Ishikawa (cell line): ENCODE results near the gene BRAT1.

Experiments used
- CREB1 ChIP-seq: IDR thresholded peaks from 2 replicates; pipeline ENCODE4 v1.6.1; 2012; ENCODE audit warnings: low read depth
- EP300 ChIP-seq: IDR thresholded peaks from 2 replicates; pipeline ENCODE4 v1.6.1; 2012; ENCODE audit warnings: borderline replicate concordance
- FOXM1 ChIP-seq: IDR thresholded peaks from 2 replicates; pipeline ENCODE4 v1.6.1; 2012; ENCODE audit warnings: low read depth, borderline replicate concordance
- MAX ChIP-seq: IDR thresholded peaks from 2 replicates; pipeline ENCODE4 v1.6.1; 2012
- RAD21 ChIP-seq: IDR thresholded peaks from 2 replicates; pipeline ENCODE4 v1.6.1; 2012; ENCODE audit warnings: low read depth
- REST ChIP-seq: IDR thresholded peaks from 2 replicates; pipeline ENCODE4 v1.6.1; 2012; ENCODE audit warnings: low read depth, mild to moderate bottlenecking
- TEAD4 ChIP-seq: IDR thresholded peaks from 2 replicates; pipeline ENCODE4 v1.6.1; 2012
- USF1 ChIP-seq: IDR thresholded peaks from 2 replicates; pipeline ENCODE4 v1.6.1; 2012
- ZBTB7A ChIP-seq: IDR thresholded peaks from 2 replicates; pipeline ENCODE4 v1.6.1; 2012; ENCODE audit warnings: low read depth

GRCh38 chr7:2589341-2589740, 34.0 kb upstream of the BRAT1 start:
- TF ChIP-seq RAD21 = no peak
- no peak for TF ChIP-seq MAX
- no peak for TF ChIP-seq REST
- TF ChIP-seq FOXM1 = no peak
- no peak for TF ChIP-seq TEAD4
- TF ChIP-seq EP300 = no peak
- TF ChIP-seq USF1 = no peak
- TF ChIP-seq CREB1 = no peak
- no peak for TF ChIP-seq ZBTB7A
